HL-60 (cell line): ENCODE measurements around the gene TMEM41A.

ENCODE experiments used
- CTCF ChIP-seq: IDR thresholded peaks from one replicate; pipeline ENCODE4 v1.5.1; 2011; ENCODE audit warnings: low read length, control low read depth, inconsistent platforms; ENCODE audit not compliant: insufficient read depth
- REST ChIP-seq: IDR thresholded peaks from 2 replicates; pipeline ENCODE4 v1.6.1; 2012; ENCODE audit warnings: low read depth; ENCODE audit not compliant: insufficient replicate concordance

GRCh38 chr3:185460719-185461350 lies 38.0 kb downstream of the TMEM41A start:
- TF ChIP-seq CTCF (no peak), REST (no peak)
